NCI-H524 treated with DMSO at 0.1 percent for 48 hours (cell line): Measurements from ENCODE around the gene SCUBE3.

Experiments used
- DNase-seq: peaks from one replicate; lab custom pipeline; 2025; lab: John Stamatoyannopoulos, UW

Gene SCUBE3

GRCh38 chr6:35213298-35213791, 411 bp upstream of the SCUBE3 start:
- no peak for DNase-seq

- DNase-seq, result no peak
Measured at GRCh38 chr6:35214869-35215664, 1.3 kb downstream of the SCUBE3 start.

GRCh38 chr6:35215665-35216411, 2.1 kb downstream of the SCUBE3 start:
- DNase-seq, result no peak

GRCh38 chr6:35216412-35216732, 2.6 kb downstream of the SCUBE3 start:
- no peak for DNase-seq

GRCh38 chr6:35216851-35217811, 3.4 kb downstream of the SCUBE3 start:
- no peak for DNase-seq

- no peak for DNase-seq
Measured at GRCh38 chr6:35218021-35218420, 4.3 kb downstream of the SCUBE3 start.

- DNase-seq, result no peak
Measured at GRCh38 chr6:35218456-35218855, 4.7 kb downstream of the SCUBE3 start.

- no peak for DNase-seq
Measured at GRCh38 chr6:35219683-35220326, 6.0 kb downstream of the SCUBE3 start.

- no peak for DNase-seq
Measured at GRCh38 chr6:35220711-35221110, 7.0 kb downstream of the SCUBE3 start.

GRCh38 chr6:35223396-35223795, 9.6 kb downstream of the SCUBE3 start:
- no peak for DNase-seq

GRCh38 chr6:35224720-35225119, 11.0 kb downstream of the SCUBE3 start:
- DNase-seq, result no peak

- DNase-seq, result no peak
Measured at GRCh38 chr6:35228481-35228880, 14.7 kb downstream of the SCUBE3 start.

- DNase-seq, result no peak
Measured at GRCh38 chr6:35229304-35229703, 15.5 kb downstream of the SCUBE3 start.

- no peak for DNase-seq
Measured at GRCh38 chr6:35230498-35230897, 16.7 kb downstream of the SCUBE3 start.

GRCh38 chr6:35230950-35231349, 17.2 kb downstream of the SCUBE3 start:
- DNase-seq, result no peak

- no peak for DNase-seq
Measured at GRCh38 chr6:35231563-35231962, 17.8 kb downstream of the SCUBE3 start.

- no peak for DNase-seq
Measured at GRCh38 chr6:35234901-35235300, 21.1 kb downstream of the SCUBE3 start.

GRCh38 chr6:35236223-35236622, 22.5 kb downstream of the SCUBE3 start:
- DNase-seq, result no peak

GRCh38 chr6:35237476-35237875, 23.7 kb downstream of the SCUBE3 start:
- no peak for DNase-seq

- DNase-seq, result no peak
Measured at GRCh38 chr6:35238843-35239289, 25.1 kb downstream of the SCUBE3 start.

GRCh38 chr6:35239581-35239980, 25.8 kb downstream of the SCUBE3 start:
- DNase-seq, result no peak
